Skeletal muscle tissue (tissue), 4 donors: ENCODE results near the gene ADAMTSL2. TPM values are rescaled to one million over a fixed set of nuclear protein-coding genes. Genes with fewer than 3 reads are reported as not detected.

Source experiments
- H3K27ac ChIP-seq: one replicate; pipeline ENCODE4 v1.7.0; 2013; ENCODE audit warnings: mild to moderate bottlenecking, low read depth, low read length, inconsistent platforms
- H3K27me3 ChIP-seq, 3 donors: one replicate each; pipeline ENCODE4 v1.7.0; 2013; ENCODE audit warnings: low read length in 3 of 3; ENCODE audit not compliant: control insufficient read depth in 3 of 3, insufficient read depth in 3 of 3
- H3K36me3 ChIP-seq, 3 donors: one replicate each; pipeline ENCODE4 v1.7.0; 2013; ENCODE audit warnings: low read length in 3 of 3; ENCODE audit not compliant: control insufficient read depth in 3 of 3, insufficient read depth in 3 of 3
- H3K4me1 ChIP-seq, 3 donors: one replicate each; pipeline ENCODE4 v1.7.0; 2013; ENCODE audit warnings: low read length in 3 of 3, mild to moderate bottlenecking in 3 of 3; ENCODE audit not compliant: control insufficient read depth in 3 of 3, insufficient read depth in 3 of 3
- H3K4me3 ChIP-seq, 3 donors: one replicate each; pipeline ENCODE4 v1.7.0; 2013; ENCODE audit warnings: low read length in 3 of 3
- H3K9ac ChIP-seq, 3 donors: one replicate each; pipeline ENCODE4 v1.7.0; 2013; ENCODE audit warnings: low read length in 3 of 3, mild to moderate bottlenecking in 3 of 3, moderate library complexity in 2 of 3, low read depth in 1 of 3
- H3K9me3 ChIP-seq, 3 donors: one replicate each; pipeline ENCODE4 v1.7.0; 2013; ENCODE audit warnings: low read length in 3 of 3; ENCODE audit not compliant: control insufficient read depth in 3 of 3
- total RNA-seq: library from RNA; depleted of rRNA; stranded (reverse); fragments of >200 nt; gene quantifications from one replicate; pipeline ENCODE4 v1.2.3, GENCODE V29; 2014
- donor health status: Osteomylitis.

Gene ADAMTSL2
- total RNA-seq, 1 donor from 2014 or later: 4.7 TPM

- Histone ChIP-seq H3K4me1 (no peaks in the 10 kb centered on the region), H3K27me3 (peaks cover 6 to 60% (median 18%) of the 10 kb centered on the region in 3 donors), H3K27ac (no peak overlapping the region), H3K36me3 (no peaks in the 10 kb centered on the region), H3K9ac (no peak overlapping the region), H3K4me3 (no peak overlapping the region), H3K9me3 (peaks cover 6 to 10% (median 7%) of the 10 kb centered on the region in 3 donors)
Observed at GRCh38 chr9:133592731-133593409, 58.4 kb downstream of the ADAMTSL2 start.

GRCh38 chr9:133593587-133594253 is 59.2 kb downstream of the ADAMTSL2 start:
- Histone ChIP-seq H3K36me3 (no peaks in the 10 kb centered on the region), H3K27me3 (peaks cover 6 to 51% (median 18%) of the 10 kb centered on the region in 3 donors)

GRCh38 chr9:133594310-133594709 is 59.8 kb downstream of the ADAMTSL2 start:
- peaks cover 6 to 45% (median 17%) of the 10 kb centered on the region in 3 donors for H3K27me3 ChIP-seq
- no peaks in the 10 kb centered on the region for H3K4me1 ChIP-seq
- H3K4me3 ChIP-seq: no peak overlapping the region
- no peak overlapping the region for H3K9ac ChIP-seq
- H3K27ac ChIP-seq: no peak overlapping the region
- H3K36me3 ChIP-seq: no peaks in the 10 kb centered on the region
- peaks cover 7 to 10% (median 8%) of the 10 kb centered on the region in 3 donors for H3K9me3 ChIP-seq

More at GRCh38 chr9:133593587-133594253, 59.2 kb downstream of the ADAMTSL2 start:
- Histone ChIP-seq H3K9ac (no peak overlapping the region), H3K9me3 (peaks cover 7 to 10% (median 7%) of the 10 kb centered on the region in 3 donors), H3K27ac (no peak overlapping the region), H3K4me1 (no peaks in the 10 kb centered on the region), H3K4me3 (no peak overlapping the region)

GRCh38 chr9:133595910-133596309 is 61.4 kb downstream of the ADAMTSL2 start:
- no peak overlapping the region for H3K4me3 ChIP-seq
- H3K4me1 ChIP-seq: no peaks in the 10 kb centered on the region
- peaks cover 6 to 43% (median 18%) of the 10 kb centered on the region in 3 donors for H3K27me3 ChIP-seq
- H3K9me3 ChIP-seq: peaks cover 7 to 12% (median 11%) of the 10 kb centered on the region in 3 donors
- no peak overlapping the region for H3K27ac ChIP-seq
- no peaks in the 10 kb centered on the region for H3K36me3 ChIP-seq
- no peak overlapping the region for H3K9ac ChIP-seq

- Histone ChIP-seq H3K9ac (no peak overlapping the region), H3K36me3 (no peaks in the 10 kb centered on the region), H3K9me3 (peaks cover 7 to 12% (median 11%) of the 10 kb centered on the region in 3 donors), H3K27me3 (peaks cover 10 to 40% (median 24%) of the 10 kb centered on the region in 3 donors), H3K27ac (no peak overlapping the region), H3K4me1 (no peaks in the 10 kb centered on the region), H3K4me3 (no peak overlapping the region)
Observed at GRCh38 chr9:133597316-133597957, 62.9 kb downstream of the ADAMTSL2 start.

GRCh38 chr9:133598978-133599377 is 64.5 kb downstream of the ADAMTSL2 start:
- peaks cover 13 to 40% (median 28%) of the 10 kb centered on the region in 3 donors for H3K27me3 ChIP-seq

GRCh38 chr9:133599470-133600173 is 65.1 kb downstream of the ADAMTSL2 start:
- Histone ChIP-seq H3K36me3 (no peaks in the 10 kb centered on the region), H3K9ac (no peak overlapping the region), H3K27me3 (peaks cover 15 to 41% (median 30%) of the 10 kb centered on the region in 3 donors)

More at GRCh38 chr9:133598978-133599377, 64.5 kb downstream of the ADAMTSL2 start:
- Histone ChIP-seq H3K9ac (no peak overlapping the region), H3K9me3 (peaks cover 7 to 12% (median 11%) of the 10 kb centered on the region in 3 donors), H3K4me3 (no peak overlapping the region), H3K36me3 (no peaks in the 10 kb centered on the region), H3K4me1 (no peaks in the 10 kb centered on the region), H3K27ac (no peak overlapping the region)

GRCh38 chr9:133600739-133601138 is 66.2 kb downstream of the ADAMTSL2 start:
- Histone ChIP-seq H3K9ac (no peak overlapping the region), H3K9me3 (peaks cover 7 to 12% (median 11%) of the 10 kb centered on the region in 3 donors), H3K4me3 (no peak overlapping the region), H3K4me1 (no peaks in the 10 kb centered on the region), H3K36me3 (no peaks in the 10 kb centered on the region), H3K27me3 (peaks cover 26 to 47% (median 40%) of the 10 kb centered on the region in 3 donors), H3K27ac (no peak overlapping the region)

More at GRCh38 chr9:133599470-133600173, 65.1 kb downstream of the ADAMTSL2 start:
- Histone ChIP-seq H3K4me1 (no peaks in the 10 kb centered on the region), H3K9me3 (peaks cover 7 to 12% (median 11%) of the 10 kb centered on the region in 3 donors), H3K4me3 (no peak overlapping the region), H3K27ac (no peak overlapping the region)

- Histone ChIP-seq H3K4me3 (no peak overlapping the region), H3K36me3 (no peaks in the 10 kb centered on the region), H3K4me1 (no peaks in the 10 kb centered on the region), H3K9ac (no peak overlapping the region), H3K27me3 (peaks cover 36 to 55% (median 46%) of the 10 kb centered on the region in 3 donors), H3K27ac (no peak overlapping the region), H3K9me3 (peaks cover 3 to 11% (median 11%) of the 10 kb centered on the region in 3 donors)
Observed at GRCh38 chr9:133601746-133602145, 67.2 kb downstream of the ADAMTSL2 start.
